Measurements from ENCODE around the gene TYK2. TPM values are rescaled to one million over a fixed set of nuclear protein-coding genes. Genes with fewer than 3 reads are reported as not detected.

Gene TYK2
- total RNA-seq (2022; extraction: Qiagen RNA extraction; ENCODE audit: low read depth), result 32.6 to 51.3 TPM (median 48.2 TPM) in 5 replicates

DNA sequence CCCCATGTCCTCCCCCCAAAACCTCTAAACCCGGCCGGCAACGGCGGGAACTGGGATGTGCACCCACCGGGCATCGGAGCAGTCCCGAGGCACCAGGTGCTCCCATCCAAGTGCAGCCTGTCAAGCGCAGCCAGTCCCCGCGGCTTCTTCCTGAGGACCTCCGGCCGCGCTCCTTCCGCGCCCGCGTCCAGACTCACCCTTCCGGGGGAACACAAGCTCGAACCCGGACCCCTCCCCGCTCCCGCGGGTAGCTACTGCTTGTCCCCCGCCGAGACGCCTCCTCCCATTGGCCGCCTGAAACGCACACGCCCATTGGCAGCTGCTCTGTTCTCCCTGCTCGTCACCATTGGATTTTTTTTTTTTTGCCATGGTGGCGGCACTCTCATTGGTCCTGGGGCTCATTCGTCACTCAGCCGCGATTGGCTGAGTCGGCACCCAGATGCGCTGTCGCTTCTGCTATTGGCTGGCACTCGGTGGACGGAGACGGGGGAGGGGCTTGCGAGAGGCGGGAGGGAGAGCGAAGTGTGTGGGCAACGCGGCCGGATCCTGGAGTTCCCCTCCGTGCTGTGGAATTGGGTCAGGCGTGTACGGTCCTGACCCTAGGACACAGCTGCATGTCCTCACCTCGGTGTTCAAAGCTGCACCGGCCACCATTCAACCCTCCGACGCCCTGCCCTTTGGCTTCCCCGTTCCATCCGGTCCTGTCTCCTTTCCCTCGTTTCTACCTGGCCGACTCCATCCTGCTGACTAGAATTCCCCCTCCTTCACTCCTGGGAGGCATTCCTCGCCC is at the start of gene TYK2:
Gene TYK2 (minus strand): TSS at position 260 of the 790 bp plus-strand sequence. CDS start 2,166 bp downstream, outside the sequence.

DNA sequence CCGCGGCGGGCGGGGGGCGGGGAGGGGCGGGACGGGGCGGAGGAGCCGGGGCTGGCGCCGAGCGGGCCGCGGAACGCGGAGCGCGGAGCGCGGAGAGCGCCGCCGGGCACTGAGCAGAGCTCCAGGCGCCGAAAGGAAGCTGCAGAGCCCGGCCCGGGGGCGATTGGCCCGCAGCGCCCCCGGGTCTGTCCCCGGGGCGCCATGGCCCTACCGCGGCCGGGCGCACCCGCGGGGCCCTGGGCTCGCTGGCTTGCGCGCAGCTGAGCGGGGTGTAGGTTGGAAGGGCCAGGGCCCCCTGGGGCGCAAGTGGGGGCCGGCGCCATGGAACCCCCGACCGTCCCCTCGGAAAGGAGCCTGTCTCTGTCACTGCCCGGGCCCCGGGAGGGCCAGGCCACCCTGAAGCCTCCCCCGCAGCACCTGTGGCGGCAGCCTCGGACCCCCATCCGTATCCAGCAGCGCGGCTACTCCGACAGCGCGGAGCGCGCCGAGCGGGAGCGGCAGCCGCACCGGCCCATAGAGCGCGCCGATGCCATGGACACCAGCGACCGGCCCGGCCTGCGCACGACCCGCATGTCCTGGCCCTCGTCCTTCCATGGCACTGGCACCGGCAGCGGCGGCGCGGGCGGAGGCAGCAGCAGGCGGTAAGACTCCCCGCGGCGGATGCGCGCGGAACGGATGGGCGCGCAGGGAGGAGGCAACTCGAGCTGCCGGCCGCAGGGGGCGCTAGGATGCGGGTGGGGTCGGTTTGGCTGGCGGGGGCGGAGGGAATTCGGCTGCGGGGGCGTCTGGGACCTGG is 40.3 kb upstream of the TYK2 start, which contains the start of gene PDE4A:
Gene PDE4A (plus strand): TSS at position 95 of the 796 bp plus-strand sequence. CDS start 227 bp downstream, at position 322.

DNA sequence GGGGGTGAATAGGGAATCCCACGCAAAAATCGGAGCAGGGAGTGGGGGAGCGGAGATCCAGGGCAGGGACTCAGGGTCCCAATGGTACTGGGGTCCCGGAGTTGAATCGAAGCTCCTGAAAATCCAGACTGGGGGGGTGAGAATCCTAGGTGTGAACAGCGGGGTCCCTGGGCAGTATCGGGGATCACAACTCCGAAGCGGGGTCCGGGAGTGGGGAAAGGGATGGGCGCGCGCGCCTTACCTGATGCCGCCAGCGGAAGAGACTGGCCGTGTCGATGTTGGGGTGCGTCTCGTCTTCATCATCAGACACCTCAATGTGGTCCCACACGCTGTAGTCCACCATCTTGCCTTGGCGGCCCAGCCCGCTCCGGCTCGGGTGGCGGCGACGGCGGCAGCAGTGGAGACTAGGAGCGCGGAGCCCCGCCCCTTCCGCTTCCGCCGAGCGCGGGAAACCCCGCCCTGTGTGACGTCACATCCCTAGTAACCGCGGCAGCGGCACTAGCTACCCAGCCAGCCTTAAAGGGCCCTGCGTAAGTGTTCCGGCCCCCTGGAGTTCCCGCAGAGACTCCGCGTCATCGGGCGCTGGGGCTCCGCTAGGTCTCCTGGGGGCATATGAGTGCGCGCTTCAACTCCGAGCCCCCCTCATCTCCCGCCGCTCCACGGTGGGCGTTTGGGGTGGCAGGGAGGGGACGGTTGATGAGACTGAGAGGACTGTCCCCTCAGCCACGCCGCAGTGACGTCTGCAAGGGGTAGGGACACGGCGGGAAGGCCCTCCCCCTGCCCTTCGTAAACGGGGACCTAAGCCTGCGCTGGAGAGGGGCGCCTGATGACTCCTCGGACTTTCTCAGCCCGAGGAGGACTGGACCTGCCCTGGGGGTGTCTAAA is 23.0 kb upstream of the TYK2 start, which contains the start of gene CDC37:
Gene CDC37 (minus strand): TSS at position 406 of the 885 bp plus-strand sequence. CDS start 63 bp downstream, at position 343.

DNA sequence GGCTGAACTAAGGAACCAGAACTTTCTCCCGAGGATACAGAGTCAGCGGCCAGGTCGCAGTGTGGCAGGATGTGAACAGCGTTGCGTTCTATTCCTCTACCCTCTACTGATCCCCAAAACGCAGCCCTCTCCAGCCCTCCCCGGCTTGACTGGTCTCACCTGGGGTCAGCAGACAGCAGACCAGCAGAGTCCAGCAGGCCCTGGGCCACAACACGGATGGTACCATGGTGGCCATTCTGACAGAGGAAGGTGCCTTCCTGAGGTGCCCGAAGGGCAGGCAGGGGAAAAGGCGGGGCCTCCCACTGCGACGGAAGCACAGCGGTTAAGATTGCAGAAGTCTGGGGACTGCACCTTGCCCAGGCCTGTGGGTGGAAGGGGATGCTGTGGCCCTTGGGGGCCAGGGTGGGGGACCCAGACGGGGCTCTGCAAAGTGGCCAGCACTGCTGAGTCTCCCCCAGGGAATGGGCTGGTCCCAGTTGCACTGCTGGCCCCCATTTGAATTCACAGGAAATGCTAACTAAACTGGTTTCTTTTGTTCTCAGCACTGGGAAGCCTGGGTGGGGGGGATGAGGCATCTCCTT is 40.9 kb downstream of the TYK2 start, which contains the start of gene ICAM3:
Gene ICAM3 (minus strand): TSS at position 245 of the 581 bp plus-strand sequence. CDS start 10 bp downstream, at position 235.

DNA sequence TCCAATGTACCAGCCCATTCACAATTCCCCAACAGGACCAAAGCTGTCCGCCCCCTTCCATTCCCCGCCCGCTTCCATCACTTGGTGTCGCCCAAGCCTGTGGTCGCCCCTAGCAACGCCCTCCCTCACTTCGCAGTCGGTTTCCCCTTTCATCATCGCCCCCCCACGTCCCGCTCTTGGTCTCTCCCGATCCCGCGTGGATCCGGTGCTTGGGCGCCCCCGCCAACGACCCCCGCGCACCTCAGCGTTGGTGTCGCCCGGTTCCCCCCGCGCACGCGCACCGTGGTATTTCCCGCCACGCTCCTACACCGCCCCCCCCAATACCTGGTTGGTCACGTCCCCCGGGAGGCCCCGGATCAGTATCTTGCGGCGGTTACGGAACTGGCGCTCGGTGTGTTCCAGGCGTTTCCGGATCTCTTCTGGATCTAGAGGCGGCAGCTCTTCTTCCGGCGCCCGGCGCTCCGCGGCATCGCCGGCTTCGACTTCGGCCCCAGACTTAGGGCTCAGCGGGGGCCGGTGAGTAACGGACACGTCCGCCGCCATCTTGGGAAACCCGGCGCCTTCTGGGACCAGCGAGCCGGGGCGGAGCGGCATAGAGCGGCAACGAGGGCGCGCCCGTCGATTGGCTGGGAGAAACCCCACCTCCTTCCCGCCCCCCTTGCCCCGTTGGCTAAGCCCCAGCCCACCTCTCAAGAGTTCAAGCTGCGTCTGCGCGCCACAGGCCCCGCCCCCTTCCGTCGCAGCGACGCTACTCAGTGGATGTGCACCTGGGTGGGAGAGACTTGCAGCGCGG is 47.2 kb downstream of the TYK2 start, which contains the start of gene RAVER1:
Gene RAVER1 (minus strand): TSS at position 565 of the 793 bp plus-strand sequence. CDS start 22 bp downstream, at position 543.

DNA sequence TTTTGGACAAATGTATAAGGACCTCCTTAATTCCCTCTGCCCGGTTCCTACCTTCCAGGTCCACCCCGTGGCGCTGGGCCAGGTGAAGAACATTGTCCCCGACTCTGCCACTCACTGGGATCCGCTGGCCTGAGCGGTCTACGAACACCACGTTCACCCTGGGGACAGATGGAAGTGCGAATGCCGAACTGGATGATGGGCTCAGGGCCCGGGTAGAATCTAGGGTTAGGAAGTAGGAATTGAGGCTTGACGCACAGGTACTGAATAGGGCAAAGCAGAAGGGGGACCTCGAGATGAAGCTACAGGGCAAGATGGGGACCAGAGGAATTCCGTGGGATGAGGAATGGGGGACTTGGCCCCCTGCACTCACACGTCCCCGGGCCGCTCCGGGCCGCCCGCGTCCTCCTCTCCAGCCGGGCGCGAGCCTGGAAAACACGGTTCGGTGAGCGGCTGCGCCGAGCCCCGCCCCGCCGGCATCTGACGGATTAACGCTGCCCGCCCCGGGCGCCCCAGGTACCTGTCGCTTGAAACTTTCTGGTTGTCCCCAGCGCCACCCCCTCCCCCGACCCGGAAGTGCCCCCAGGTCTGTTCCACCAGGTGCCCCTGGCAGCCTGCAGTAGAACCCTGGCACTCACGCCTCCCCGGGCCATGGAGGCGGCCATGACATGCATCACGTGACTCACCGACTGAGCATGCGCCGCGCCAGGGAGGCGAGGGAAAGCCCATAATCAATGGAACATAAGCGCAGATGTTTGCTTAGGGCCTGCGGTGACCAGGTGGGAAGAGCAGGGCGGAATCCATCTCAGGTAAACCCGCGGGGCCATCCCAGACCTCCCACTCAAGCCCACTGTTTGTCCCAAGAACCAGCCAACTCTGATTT is 64.8 kb downstream of the TYK2 start, which contains the start of gene FDX2:
Gene FDX2 (minus strand): TSS at position 681 of the 880 bp plus-strand sequence. CDS start 19 bp downstream, at position 662.

DNA sequence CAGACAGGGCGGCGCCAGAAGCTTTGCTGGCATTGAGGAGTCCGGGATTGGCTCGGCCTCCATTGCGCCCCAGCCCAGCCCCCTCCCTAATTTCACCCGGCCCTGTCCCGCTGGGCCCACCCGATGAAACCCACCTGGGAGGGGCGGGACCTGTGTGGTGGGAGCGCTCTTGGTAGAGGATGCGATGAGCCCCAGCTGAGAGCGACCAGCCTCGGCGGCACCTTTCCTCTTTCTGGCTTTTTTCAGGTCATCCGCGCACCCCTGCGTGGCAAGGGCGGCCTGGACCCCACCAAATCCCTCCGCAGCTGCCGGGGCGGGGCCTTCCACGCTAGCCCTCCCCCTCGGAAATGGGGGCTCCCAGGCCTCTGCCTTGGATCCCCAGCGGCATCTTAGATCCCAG is 70.9 kb downstream of the TYK2 start, which contains the start of gene ZGLP1:
Gene ZGLP1 (minus strand): TSS at position 393 of the 400 bp plus-strand sequence.

Other genes starting within 250 kb of the TYK2 start
- gene DNMT1, start 185.6 kb downstream of the TYK2 start, total RNA-seq (2022; extraction: Qiagen RNA extraction; ENCODE audit: low read depth), result 54.7 to 71.6 TPM (median 67.8 TPM) in 5 replicates
- gene S1PR2, start 149.2 kb downstream of the TYK2 start, total RNA-seq (2022; extraction: Qiagen RNA extraction; ENCODE audit: low read depth), result 1.1 to 1.6 TPM (median 1.2 TPM) in 5 replicates
- gene MRPL4, start 128.4 kb downstream of the TYK2 start, total RNA-seq (2022; extraction: Qiagen RNA extraction; ENCODE audit: low read depth), result 61.4 to 79.0 TPM (median 69.4 TPM) in 5 replicates
- 3.9 to 7.0 TPM (median 5.1 TPM) in 5 replicates for gene ICAM1, start 109.5 kb downstream of the TYK2 start, total RNA-seq (2022; extraction: Qiagen RNA extraction; ENCODE audit: low read depth)
- 0.09 to 0.17 TPM (median 0.11 TPM) in 4 of 5 replicates, not detected in the other for gene ICAM4, start 93.6 kb downstream of the TYK2 start, total RNA-seq (2022; extraction: Qiagen RNA extraction; ENCODE audit: low read depth)
- 0.57 to 1.2 TPM (median 0.65 TPM) in 5 replicates for gene ICAM5, start 90.6 kb downstream of the TYK2 start, total RNA-seq (2022; extraction: Qiagen RNA extraction; ENCODE audit: low read depth)
- 0.87 to 3.6 TPM (median 1.7 TPM) in 5 replicates for gene ZGLP1, start 70.8 kb downstream of the TYK2 start, total RNA-seq (2022; extraction: Qiagen RNA extraction; ENCODE audit: low read depth)
- gene FDX2, start 64.6 kb downstream of the TYK2 start, total RNA-seq (2022; extraction: Qiagen RNA extraction; ENCODE audit: low read depth), result 21.5 to 37.1 TPM (median 29.8 TPM) in 5 replicates
- gene RAVER1, start 47.0 kb downstream of the TYK2 start, total RNA-seq (2022; extraction: Qiagen RNA extraction; ENCODE audit: low read depth), result 21.6 to 34.4 TPM (median 30.0 TPM) in 5 replicates
- gene ICAM3, start 40.9 kb downstream of the TYK2 start, total RNA-seq (2022; extraction: Qiagen RNA extraction; ENCODE audit: low read depth), result 5.6 to 10.2 TPM (median 8.8 TPM) in 5 replicates
- gene CDC37, start 23.0 kb upstream of the TYK2 start, total RNA-seq (2022; extraction: Qiagen RNA extraction; ENCODE audit: low read depth), result 174 to 204 TPM (median 177 TPM) in 5 replicates
- 4.3 to 6.4 TPM (median 5.1 TPM) in 5 replicates for gene PDE4A, start 40.0 kb upstream of the TYK2 start, total RNA-seq (2022; extraction: Qiagen RNA extraction; ENCODE audit: low read depth)
- gene KEAP1, start 122.8 kb upstream of the TYK2 start, total RNA-seq (2022; extraction: Qiagen RNA extraction; ENCODE audit: low read depth), result 59.7 to 76.3 TPM (median 65.5 TPM) in 5 replicates
- 2.1 to 2.9 TPM (median 2.6 TPM) in 5 replicates for gene S1PR5, start 136.9 kb upstream of the TYK2 start, total RNA-seq (2022; extraction: Qiagen RNA extraction; ENCODE audit: low read depth)
- 19.2 to 23.6 TPM (median 22.5 TPM) in 5 replicates for gene ATG4D, start 163.3 kb upstream of the TYK2 start, total RNA-seq (2022; extraction: Qiagen RNA extraction; ENCODE audit: low read depth)
- gene KRI1, start 185.4 kb upstream of the TYK2 start, total RNA-seq (2022; extraction: Qiagen RNA extraction; ENCODE audit: low read depth), result 17.0 to 19.8 TPM (median 17.8 TPM) in 5 replicates
- 4.6 to 5.4 TPM (median 5.0 TPM) in 5 replicates for gene CDKN2D, start 188.4 kb upstream of the TYK2 start, total RNA-seq (2022; extraction: Qiagen RNA extraction; ENCODE audit: low read depth)
- 36.2 to 50.7 TPM (median 39.6 TPM) in 5 replicates for gene AP1M2, start 206.7 kb upstream of the TYK2 start, total RNA-seq (2022; extraction: Qiagen RNA extraction; ENCODE audit: low read depth)
- gene SLC44A2, start 245.0 kb upstream of the TYK2 start, total RNA-seq (2022; extraction: Qiagen RNA extraction; ENCODE audit: low read depth), result 5.4 to 8.1 TPM (median 6.6 TPM) in 5 replicates